Colonic mucosa (tissue), 4 donors: ENCODE results near the gene GLYATL1. TPM values are rescaled to one million over a fixed set of nuclear protein-coding genes. Genes with fewer than 3 reads are reported as not detected.

Experiments
- DNase-seq: peaks from one replicate; pipeline ENCODE4 v3.0.0-alpha.2; 2020
- H3K27ac ChIP-seq: fragments of 200-600 bp; one replicate; pipeline ENCODE4 v1.8.0; 2021
- H3K27me3 ChIP-seq: fragments of 200-600 bp; one replicate; pipeline ENCODE4 v1.8.0; 2021
- H3K36me3 ChIP-seq: fragments of 200-600 bp; one replicate; pipeline ENCODE4 v1.8.0; 2021
- H3K4me1 ChIP-seq: fragments of 200-600 bp; one replicate; pipeline ENCODE4 v1.8.0; 2021; ENCODE audit warnings: mild to moderate bottlenecking
- H3K4me3 ChIP-seq: fragments of 200-600 bp; one replicate; pipeline ENCODE4 v1.8.0; 2021
- H3K9ac ChIP-seq, 2 donors: one replicate each; pipeline ENCODE4 v1.7.0; 2013; ENCODE audit warnings: control low read depth in 2 of 2, low read depth in 2 of 2, low read length in 2 of 2
- H3K9me3 ChIP-seq: fragments of 200-600 bp; one replicate; pipeline ENCODE4 v1.8.0; 2021
- CTCF ChIP-seq: fragments of 200-600 bp; IDR thresholded peaks from one replicate; pipeline ENCODE4 v1.8.0; 2022; ENCODE audit warnings: antibody characterized with exemption, mild to moderate bottlenecking
- intact Hi-C: fragments of 100-400 bp; cut with DNase I; formaldehyde crosslinking; loops from one replicate; pipeline ENCODE4 v1.14.1; 2022
- total RNA-seq, 2 donors: library from RNA; stranded (reverse); fragmentation: NEBNext Ultra II Directional in 1 of 2; extraction: Animal tissue kit (Norgen Biotek cat#: 25700) in 1 of 2; gene quantifications; one replicate each; pipeline ENCODE4 v1.2.1, GENCODE V29; 2021
- donor health status: healthy.
- donor health status: DM: no; HTN: no; CAD: no.
- donor health status: DM: no; HTN: no; CAD: no.

Gene GLYATL1
- total RNA-seq, 2 donors from 2014 or later = 0.72 to 1.6 TPM

- Histone ChIP-seq H3K27ac (no peak overlapping the region), H3K36me3 (no peaks in the 10 kb centered on the region), H3K9ac (no peak overlapping the region), H3K4me3 (peak overlapping the region; percentile 30), H3K27me3 (no peaks in the 10 kb centered on the region), H3K4me1 (no peaks in the 10 kb centered on the region), H3K9me3 (no peaks in the 10 kb centered on the region)
- DNase-seq = peak; percentile 41
- no peak for TF ChIP-seq CTCF
- intact Hi-C loops = no loop called here
Measured at GRCh38 chr11:58905011-58905720, 34.1 kb upstream of the GLYATL1 start.

- H3K4me1 ChIP-seq = no peaks in the 10 kb centered on the region
- no peak for TF ChIP-seq CTCF
- no peak overlapping the region for H3K27ac ChIP-seq
- no peaks in the 10 kb centered on the region for H3K9me3 ChIP-seq
- intact Hi-C loops = no loop called here
- H3K4me3 ChIP-seq = peak overlapping the region; percentile 30
- H3K27me3 ChIP-seq = no peaks in the 10 kb centered on the region
- peak; percentile 84 for DNase-seq
- H3K9ac ChIP-seq = no peak overlapping the region
- H3K36me3 ChIP-seq = no peaks in the 10 kb centered on the region
Measured at GRCh38 chr11:58905721-58906547, 33.4 kb upstream of the GLYATL1 start.

- H3K9me3 ChIP-seq = no peaks in the 10 kb centered on the region
- no peak overlapping the region for H3K27ac ChIP-seq
- DNase-seq = no peak
- no peaks in the 10 kb centered on the region for H3K27me3 ChIP-seq
- TF ChIP-seq CTCF = no peak
- H3K4me3 ChIP-seq = no peak overlapping the region
- intact Hi-C loops = no loop called here
- H3K4me1 ChIP-seq = no peaks in the 10 kb centered on the region
- H3K36me3 ChIP-seq = no peaks in the 10 kb centered on the region
- H3K9ac ChIP-seq = no peak overlapping the region
Measured at GRCh38 chr11:58907780-58908179, 31.5 kb upstream of the GLYATL1 start.

GRCh38 chr11:58912124-58912523, 27.2 kb upstream of the GLYATL1 start:
- no peak overlapping the region for H3K4me3 ChIP-seq
- no peaks in the 10 kb centered on the region for H3K4me1 ChIP-seq
- no peak for TF ChIP-seq CTCF
- no peaks in the 10 kb centered on the region for H3K9me3 ChIP-seq
- intact Hi-C loops = no loop called here
- H3K27me3 ChIP-seq = no peaks in the 10 kb centered on the region
- H3K27ac ChIP-seq = no peak overlapping the region
- DNase-seq = no peak
- no peak overlapping the region for H3K9ac ChIP-seq
- H3K36me3 ChIP-seq = no peaks in the 10 kb centered on the region

- no peak overlapping the region for H3K27ac ChIP-seq
- no peak for DNase-seq
- no peaks in the 10 kb centered on the region for H3K4me1 ChIP-seq
- no peak for TF ChIP-seq CTCF
- H3K36me3 ChIP-seq = no peaks in the 10 kb centered on the region
- H3K27me3 ChIP-seq = no peaks in the 10 kb centered on the region
- H3K9ac ChIP-seq = no peak overlapping the region
- no peak overlapping the region for H3K4me3 ChIP-seq
- no peaks in the 10 kb centered on the region for H3K9me3 ChIP-seq
- intact Hi-C loops = no loop called here
Measured at GRCh38 chr11:58913685-58914084, 25.6 kb upstream of the GLYATL1 start.
